GM23338 (cell line): Measurements from ENCODE around the gene TNNI3K. TPM values are rescaled to one million over a fixed set of nuclear protein-coding genes. Genes with fewer than 3 reads are reported as not detected.

Source experiments
- ATAC-seq: fragments of 200-7000 bp; cut with Tn5 transposase; 3 replicates; pipeline ENCODE4 v1.9.1; 2020
- DNase-seq: peaks from one replicate; pipeline ENCODE4 v3.0.0-alpha.2; 2015; ENCODE audit warnings: low spot score
- H2AFZ ChIP-seq: fragments of 200-600 bp; sonication (generic); 2 replicates; pipeline ENCODE4 v1.8.0; 2016; ENCODE audit warnings: antibody characterized with exemption, mild to moderate bottlenecking, moderate library complexity
- H3F3A ChIP-seq: fragments of 200-600 bp; sonication (generic); replicated peaks from 2 replicates; pipeline ENCODE4 v1.8.0; 2017; ENCODE audit warnings: antibody characterized with exemption, mixed run types, low read depth
- H3K27ac ChIP-seq: fragments of 200-600 bp; sonication (generic); 2 replicates; pipeline ENCODE4 v1.6.1; 2016; ENCODE audit warnings: low read depth
- H3K27me3 ChIP-seq: fragments of 200-600 bp; sonication (generic); 2 replicates; pipeline ENCODE4 v1.8.0; 2016; ENCODE audit warnings: mild to moderate bottlenecking, mixed run types, moderate library complexity; ENCODE audit not compliant: insufficient read depth
- H3K36me3 ChIP-seq: fragments of 200-600 bp; sonication (generic); 2 replicates; pipeline ENCODE4 v1.8.0; 2016; ENCODE audit warnings: mild to moderate bottlenecking; ENCODE audit not compliant: insufficient read depth
- H3K4me1 ChIP-seq: fragments of 200-600 bp; sonication (generic); 2 replicates; pipeline ENCODE4 v1.8.0; 2016; ENCODE audit warnings: mild to moderate bottlenecking, moderate library complexity; ENCODE audit not compliant: insufficient read depth
- H3K4me2 ChIP-seq: fragments of 200-600 bp; sonication (generic); 2 replicates; pipeline ENCODE4 v1.7.1; 2017; ENCODE audit warnings: mixed run types
- H3K4me3 ChIP-seq: fragments of 200-600 bp; sonication (generic); 2 replicates; pipeline ENCODE4 v1.6.1; 2016; ENCODE audit warnings: mixed run types
- H3K79me2 ChIP-seq: fragments of 200-600 bp; sonication (generic); replicated peaks from 2 replicates; pipeline ENCODE4 v1.8.0; 2017; ENCODE audit warnings: mild to moderate bottlenecking; ENCODE audit not compliant: insufficient read depth
- H3K9me2 ChIP-seq: fragments of 200-600 bp; sonication (generic); 2 replicates; pipeline ENCODE4 v1.8.0; 2017; ENCODE audit not compliant: insufficient read depth
- H4K20me1 ChIP-seq: fragments of 200-600 bp; sonication (generic); replicated peaks from 2 replicates; pipeline ENCODE4 v1.8.0; 2017; ENCODE audit warnings: mild to moderate bottlenecking; ENCODE audit not compliant: insufficient read depth
- H3K27ac Mint-ChIP-seq: 2 replicates; pipeline ENCODE4 v1.8.0; 2020; ENCODE audit warnings: inconsistent platforms, mild to moderate bottlenecking, moderate library complexity, mixed read lengths
- H3K27me3 Mint-ChIP-seq: 3 replicates; pipeline ENCODE4 v1.8.0; 2022; ENCODE audit warnings: low read depth, mild to moderate bottlenecking, moderate library complexity, mixed read lengths, inconsistent platforms; ENCODE audit not compliant: insufficient read depth, poor library complexity
- H3K36me3 Mint-ChIP-seq: 3 replicates; pipeline ENCODE4 v1.8.0; 2021; ENCODE audit warnings: low read depth, mild to moderate bottlenecking, inconsistent platforms, moderate library complexity, mixed read lengths
- H3K4me1 Mint-ChIP-seq: 3 replicates; pipeline ENCODE4 v1.8.0; 2020; ENCODE audit warnings: mild to moderate bottlenecking, inconsistent platforms, mixed read lengths
- H3K4me3 Mint-ChIP-seq: 3 replicates; pipeline ENCODE4 v1.8.0; 2021; ENCODE audit warnings: moderate library complexity, mild to moderate bottlenecking, inconsistent platforms, mixed read lengths
- H3K9me3 Mint-ChIP-seq: 3 replicates; pipeline ENCODE4 v1.8.0; 2020; ENCODE audit warnings: moderate library complexity, mild to moderate bottlenecking, inconsistent platforms, mixed read lengths
- CREB1 ChIP-seq: fragments of 250-450 bp; sonication (Bioruptor Pico); IDR thresholded peaks from 2 replicates; pipeline ENCODE4 v1.5.0; 2020; ENCODE audit warnings: low read depth, mild to moderate bottlenecking, moderate library complexity
- ETS1 ChIP-seq: IDR thresholded peaks from 2 replicates; pipeline ENCODE4 v1.6.1; 2016; ENCODE audit warnings: antibody characterized with exemption
- EZH2 ChIP-seq: fragments of 200-600 bp; sonication (generic); IDR thresholded peaks from one replicate; pipeline ENCODE4 v1.8.0; 2017; ENCODE audit warnings: antibody characterized with exemption, mild to moderate bottlenecking, low read depth; ENCODE audit not compliant: unreplicated experiment
- EZH2phosphoT487 ChIP-seq: fragments of 200-600 bp; sonication (generic); IDR thresholded peaks from one replicate; pipeline ENCODE4 v1.8.1; 2018; ENCODE audit warnings: antibody characterized with exemption; ENCODE audit not compliant: unreplicated experiment
- ZNF331 ChIP-seq: fragments of 250-450 bp; sonication (Bioruptor Pico); IDR thresholded peaks from 2 replicates; pipeline ENCODE4 v1.5.0; 2020; ENCODE audit warnings: low read depth, mild to moderate bottlenecking, moderate library complexity
- polyA plus RNA-seq: library from polyadenylated mRNA; unstranded; fragments of >200 nt; fragmentation: Nextera tagmentation; extraction: Ambion mirVana; gene quantifications from 2 replicates; pipeline ENCODE4 v1.2.1, GENCODE V29; 2016
- total RNA-seq: library from RNA; depleted of rRNA; stranded (reverse); fragments of >200 nt; shearing (Covaris generic); gene quantifications from 2 replicates; pipeline ENCODE4 v1.2.3, GENCODE V29; 2014
- TF ChIP-seq, protein P1 (sequence below), 2 experiments: fragments of 200-600 bp in 1 of 2; sonication (generic) in 1 of 2; conservative IDR thresholded peaks; 2 replicates each; pipeline versions ENCODE4 v1.5.1 to v1.6.1; 2016 to 2017; ENCODE audit warnings: antibody characterized with exemption in 2 of 2, low read depth in 2 of 2, mild to moderate bottlenecking in 2 of 2, moderate library complexity in 1 of 2
- TF ChIP-seq, protein P2 (sequence below): IDR thresholded peaks from one replicate; pipeline ENCODE4 v1.6.1; 2018; ENCODE audit warnings: antibody characterized with exemption; ENCODE audit not compliant: unreplicated experiment

TNNI3K gene
- total and polyA plus RNA-seq, 2 experiments from 2014 or later = not detected

- TF ChIP-seq, protein P1, sequence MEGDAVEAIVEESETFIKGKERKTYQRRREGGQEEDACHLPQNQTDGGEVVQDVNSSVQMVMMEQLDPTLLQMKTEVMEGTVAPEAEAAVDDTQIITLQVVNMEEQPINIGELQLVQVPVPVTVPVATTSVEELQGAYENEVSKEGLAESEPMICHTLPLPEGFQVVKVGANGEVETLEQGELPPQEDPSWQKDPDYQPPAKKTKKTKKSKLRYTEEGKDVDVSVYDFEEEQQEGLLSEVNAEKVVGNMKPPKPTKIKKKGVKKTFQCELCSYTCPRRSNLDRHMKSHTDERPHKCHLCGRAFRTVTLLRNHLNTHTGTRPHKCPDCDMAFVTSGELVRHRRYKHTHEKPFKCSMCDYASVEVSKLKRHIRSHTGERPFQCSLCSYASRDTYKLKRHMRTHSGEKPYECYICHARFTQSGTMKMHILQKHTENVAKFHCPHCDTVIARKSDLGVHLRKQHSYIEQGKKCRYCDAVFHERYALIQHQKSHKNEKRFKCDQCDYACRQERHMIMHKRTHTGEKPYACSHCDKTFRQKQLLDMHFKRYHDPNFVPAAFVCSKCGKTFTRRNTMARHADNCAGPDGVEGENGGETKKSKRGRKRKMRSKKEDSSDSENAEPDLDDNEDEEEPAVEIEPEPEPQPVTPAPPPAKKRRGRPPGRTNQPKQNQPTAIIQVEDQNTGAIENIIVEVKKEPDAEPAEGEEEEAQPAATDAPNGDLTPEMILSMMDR (conservative IDR thresholded peaks at IDR 0.05; ENCODE audit: low read depth in 2 of 2) = no peak
- TF ChIP-seq ZNF331 (CRISPR knock-in tag) (no peak), ETS1 (no peak), EZH2 (no peak), CREB1 (CRISPR knock-in tag) (no peak)
- TF ChIP-seq, protein P2, sequence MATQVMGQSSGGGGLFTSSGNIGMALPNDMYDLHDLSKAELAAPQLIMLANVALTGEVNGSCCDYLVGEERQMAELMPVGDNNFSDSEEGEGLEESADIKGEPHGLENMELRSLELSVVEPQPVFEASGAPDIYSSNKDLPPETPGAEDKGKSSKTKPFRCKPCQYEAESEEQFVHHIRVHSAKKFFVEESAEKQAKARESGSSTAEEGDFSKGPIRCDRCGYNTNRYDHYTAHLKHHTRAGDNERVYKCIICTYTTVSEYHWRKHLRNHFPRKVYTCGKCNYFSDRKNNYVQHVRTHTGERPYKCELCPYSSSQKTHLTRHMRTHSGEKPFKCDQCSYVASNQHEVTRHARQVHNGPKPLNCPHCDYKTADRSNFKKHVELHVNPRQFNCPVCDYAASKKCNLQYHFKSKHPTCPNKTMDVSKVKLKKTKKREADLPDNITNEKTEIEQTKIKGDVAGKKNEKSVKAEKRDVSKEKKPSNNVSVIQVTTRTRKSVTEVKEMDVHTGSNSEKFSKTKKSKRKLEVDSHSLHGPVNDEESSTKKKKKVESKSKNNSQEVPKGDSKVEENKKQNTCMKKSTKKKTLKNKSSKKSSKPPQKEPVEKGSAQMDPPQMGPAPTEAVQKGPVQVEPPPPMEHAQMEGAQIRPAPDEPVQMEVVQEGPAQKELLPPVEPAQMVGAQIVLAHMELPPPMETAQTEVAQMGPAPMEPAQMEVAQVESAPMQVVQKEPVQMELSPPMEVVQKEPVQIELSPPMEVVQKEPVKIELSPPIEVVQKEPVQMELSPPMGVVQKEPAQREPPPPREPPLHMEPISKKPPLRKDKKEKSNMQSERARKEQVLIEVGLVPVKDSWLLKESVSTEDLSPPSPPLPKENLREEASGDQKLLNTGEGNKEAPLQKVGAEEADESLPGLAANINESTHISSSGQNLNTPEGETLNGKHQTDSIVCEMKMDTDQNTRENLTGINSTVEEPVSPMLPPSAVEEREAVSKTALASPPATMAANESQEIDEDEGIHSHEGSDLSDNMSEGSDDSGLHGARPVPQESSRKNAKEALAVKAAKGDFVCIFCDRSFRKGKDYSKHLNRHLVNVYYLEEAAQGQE = no peak
Observed at GRCh38 chr1:74502858-74503257, 267.7 kb downstream of the TNNI3K start (continued).

- no peaks in the 10 kb centered on the region for H3K36me3 ChIP-seq
- DNase-seq = peak; percentile 84
- Mint-ChIP-seq H3K9me3 (no peaks in the 10 kb centered on the region), H3K4me1 (peaks cover 28% of the 10 kb centered on the region), H3K4me3 (peak overlapping the region; percentile 49; the same call in 1 of the 3 replicates), H3K27ac (no peak overlapping the region), H3K36me3 (no peaks in the 10 kb centered on the region), H3K27me3 (peaks cover 13% of the 10 kb centered on the region)
- H3K4me2 ChIP-seq = peak overlapping the region; percentile 39
- peaks cover 22% of the 10 kb centered on the region for H3K4me1 ChIP-seq
- TF ChIP-seq, protein P1 (conservative IDR thresholded peaks at IDR 0.05; ENCODE audit: low read depth in 2 of 2) = peak; percentile 87 to 96
- TF ChIP-seq, protein P2 = peak; percentile 46
- no peak for TF ChIP-seq EZH2phosphoT487
- H2AFZ ChIP-seq = peak overlapping the region; percentile 17
- H3K9me2 ChIP-seq = no peaks in the 10 kb centered on the region
- peak overlapping the region; percentile 28; the same call in 1 of the 2 replicates for H3K4me3 ChIP-seq
- no peaks in the 10 kb centered on the region for H4K20me1 ChIP-seq
- no peak overlapping the region for H3K27ac ChIP-seq
- H3K79me2 ChIP-seq = no peaks in the 10 kb centered on the region
- ATAC-seq = peak; percentile 92
- H3F3A ChIP-seq = no peaks in the 10 kb centered on the region
- H3K27me3 ChIP-seq = no peaks in the 10 kb centered on the region
Observed at GRCh38 chr1:74504125-74504932, 269.1 kb downstream of the TNNI3K start.
